ENCODE measurements around the gene HSFX4. TPM values are rescaled to one million over a fixed set of nuclear protein-coding genes. Genes with fewer than 3 reads are reported as not detected.

Gene HSFX4
- total and polyA plus RNA-seq, 9 of the 15 experiments (the other 6 are each of a cell fraction or from before 2014, with no cell fraction given): 0.10 to 0.24 (median 0.14) TPM; not detected in 6

- TF ChIP-seq PBX2 (CRISPR knock-in tag; IDR thresholded peaks at IDR 0.05; ENCODE audit: low read depth) (no peak), PBX2 (tag; conservative IDR thresholded peaks at IDR 0.05; ENCODE audit: low read depth) (no peak), ZNF184 (CRISPR knock-in tag; IDR thresholded peaks at IDR 0.05) (no peak), RBM17 (IDR thresholded peaks at IDR 0.05; ENCODE audit: borderline replicate concordance, low read depth, low read length) (no peak), POLR3G (IDR thresholded peaks at IDR 0.05; ENCODE audit: extremely low read depth, insufficient read length, insufficient replicate concordance) (no peak), ZNF384 (IDR thresholded peaks at IDR 0.05; ENCODE audit: low read depth, low read length) (no peak), RFX5 (IDR thresholded peaks at IDR 0.05; ENCODE audit: low read depth, low read length) (no peak), RBM22 (IDR thresholded peaks at IDR 0.05; ENCODE audit: low read depth, low read length, poor library complexity, severe bottlenecking) (no peak), NFYB (IDR thresholded peaks at IDR 0.05; ENCODE audit: extremely low read depth, insufficient read length) (no peak), NEUROD1 (IDR thresholded peaks at IDR 0.05; ENCODE audit: borderline replicate concordance, low read depth, low read length, partially characterized antibody) (peak; percentile 28), HNRNPK (IDR thresholded peaks at IDR 0.05; ENCODE audit: low read depth, low read length, poor library complexity, severe bottlenecking) (no peak), ZNF507 (tag; conservative IDR thresholded peaks at IDR 0.05) (no peak), ZNF740 (CRISPR knock-in tag; IDR thresholded peaks at IDR 0.05) (no peak), ZNF740 (tag; IDR thresholded peaks at IDR 0.05) (no peak), ZC3H4 (CRISPR knock-in tag; IDR thresholded peaks at IDR 0.05; ENCODE audit: borderline replicate concordance) (no peak), JUND (IDR thresholded peaks at IDR 0.05; ENCODE audit: borderline replicate concordance, low read depth, low read length) (peak; percentile 79), JUND (tag; IDR thresholded peaks at IDR 0.05; ENCODE audit: borderline replicate concordance, low read depth, low read length) (peak; percentile 22; the same call in 1 of the 3 replicates), DPF2 (IDR thresholded peaks at IDR 0.05) (peak; percentile 83), HOMEZ (CRISPR knock-in tag; IDR thresholded peaks at IDR 0.05) (no peak)
- TF ChIP-seq, protein P1, sequence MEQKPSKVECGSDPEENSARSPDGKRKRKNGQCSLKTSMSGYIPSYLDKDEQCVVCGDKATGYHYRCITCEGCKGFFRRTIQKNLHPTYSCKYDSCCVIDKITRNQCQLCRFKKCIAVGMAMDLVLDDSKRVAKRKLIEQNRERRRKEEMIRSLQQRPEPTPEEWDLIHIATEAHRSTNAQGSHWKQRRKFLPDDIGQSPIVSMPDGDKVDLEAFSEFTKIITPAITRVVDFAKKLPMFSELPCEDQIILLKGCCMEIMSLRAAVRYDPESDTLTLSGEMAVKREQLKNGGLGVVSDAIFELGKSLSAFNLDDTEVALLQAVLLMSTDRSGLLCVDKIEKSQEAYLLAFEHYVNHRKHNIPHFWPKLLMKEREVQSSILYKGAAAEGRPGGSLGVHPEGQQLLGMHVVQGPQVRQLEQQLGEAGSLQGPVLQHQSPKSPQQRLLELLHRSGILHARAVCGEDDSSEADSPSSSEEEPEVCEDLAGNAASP (IDR thresholded peaks at IDR 0.05): no peak
- TF ChIP-seq, protein P2, sequence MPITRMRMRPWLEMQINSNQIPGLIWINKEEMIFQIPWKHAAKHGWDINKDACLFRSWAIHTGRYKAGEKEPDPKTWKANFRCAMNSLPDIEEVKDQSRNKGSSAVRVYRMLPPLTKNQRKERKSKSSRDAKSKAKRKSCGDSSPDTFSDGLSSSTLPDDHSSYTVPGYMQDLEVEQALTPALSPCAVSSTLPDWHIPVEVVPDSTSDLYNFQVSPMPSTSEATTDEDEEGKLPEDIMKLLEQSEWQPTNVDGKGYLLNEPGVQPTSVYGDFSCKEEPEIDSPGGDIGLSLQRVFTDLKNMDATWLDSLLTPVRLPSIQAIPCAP (CRISPR knock-in tag; IDR thresholded peaks at IDR 0.05; ENCODE audit: borderline replicate concordance): no peak
These were observed 10.7 kb downstream of the HSFX4 start (continued) for GRCh38 chrX:149939905-149940673.

Data from K562 (cell line).